NCI-H128 (cell line): ENCODE measurements around the gene HNRNPD.
A peak's percentile ranks its signal among the peaks of the same experiment; 100 is the strongest.
"Not testable (repeated sequence)": the region's sequence is repeated elsewhere in the genome, so short reads cannot be mapped to it uniquely, and the experiment has no call there.

Experiments
- DNase-seq: peaks from one replicate; lab custom pipeline; 2025; ENCODE audit not compliant: unreplicated experiment; lab: John Stamatoyannopoulos, UW

HNRNPD gene, protein sequence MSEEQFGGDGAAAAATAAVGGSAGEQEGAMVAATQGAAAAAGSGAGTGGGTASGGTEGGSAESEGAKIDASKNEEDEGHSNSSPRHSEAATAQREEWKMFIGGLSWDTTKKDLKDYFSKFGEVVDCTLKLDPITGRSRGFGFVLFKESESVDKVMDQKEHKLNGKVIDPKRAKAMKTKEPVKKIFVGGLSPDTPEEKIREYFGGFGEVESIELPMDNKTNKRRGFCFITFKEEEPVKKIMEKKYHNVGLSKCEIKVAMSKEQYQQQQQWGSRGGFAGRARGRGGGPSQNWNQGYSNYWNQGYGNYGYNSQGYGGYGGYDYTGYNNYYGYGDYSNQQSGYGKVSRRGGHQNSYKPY

DNA sequence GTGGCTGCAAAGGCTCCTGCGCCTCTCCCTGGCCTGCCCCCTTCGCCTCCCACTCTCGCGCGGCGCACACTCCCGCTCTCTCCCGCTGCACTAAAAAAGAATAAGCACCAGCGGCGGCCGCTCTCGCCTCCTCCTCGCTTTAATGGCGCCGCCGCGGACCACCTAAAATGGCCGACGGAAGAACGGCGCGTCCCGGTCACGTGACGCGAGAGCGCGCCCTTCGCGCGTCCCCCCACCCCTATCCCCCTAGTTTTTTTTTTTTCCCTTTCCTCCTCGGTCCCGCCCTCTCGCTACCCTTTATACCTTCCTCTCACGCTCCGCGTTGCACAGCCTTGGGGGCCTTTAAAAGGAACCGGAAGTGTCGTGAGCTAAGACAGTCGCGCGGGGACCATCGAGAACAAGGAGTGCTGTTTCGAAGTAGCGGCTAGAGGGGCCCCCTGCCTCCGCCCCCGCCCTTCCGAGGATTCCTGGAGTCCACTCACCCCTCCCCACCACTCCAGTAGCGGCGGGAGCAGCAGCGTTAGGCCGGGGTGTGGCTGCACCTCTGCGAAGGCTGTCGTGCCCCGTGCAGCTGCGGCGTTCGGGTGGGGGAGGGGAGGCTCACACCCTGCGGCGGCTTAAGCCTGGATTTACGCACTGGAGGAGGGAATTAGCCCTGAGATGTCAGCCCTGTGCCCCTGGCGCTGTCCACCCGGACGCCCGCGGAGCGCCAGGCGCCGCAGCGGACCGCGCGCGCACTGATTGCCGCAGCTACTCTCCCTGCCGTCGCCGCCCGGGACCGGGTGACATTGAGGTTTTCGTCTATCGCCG is at the start of gene HNRNPD:
HNRNPD (minus strand) TSS at position 176 of the 810 bp plus-strand sequence. CDS start 313 bp downstream, outside the sequence.
- peak; percentile 89 for DNase-seq

DNA sequence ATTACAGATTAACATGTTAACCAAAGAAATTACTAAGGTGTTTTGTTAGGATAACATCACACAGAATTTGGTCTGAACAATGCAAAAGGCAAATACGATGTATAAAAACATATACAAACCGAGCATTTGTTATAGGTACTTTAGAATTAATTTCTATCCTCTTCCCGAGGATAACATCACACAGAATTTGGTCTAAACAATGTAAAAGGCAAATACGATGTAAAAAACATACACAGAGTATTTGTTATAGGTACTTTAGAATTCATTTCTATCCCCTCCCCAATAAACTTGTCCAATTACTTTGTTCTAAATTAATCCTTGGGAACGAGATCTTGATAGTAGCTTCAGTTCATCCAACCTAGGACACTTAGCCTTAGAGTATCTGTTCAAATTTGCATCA is 48.8 kb upstream of the HNRNPD start:
- DNase-seq = no peak

DNA sequence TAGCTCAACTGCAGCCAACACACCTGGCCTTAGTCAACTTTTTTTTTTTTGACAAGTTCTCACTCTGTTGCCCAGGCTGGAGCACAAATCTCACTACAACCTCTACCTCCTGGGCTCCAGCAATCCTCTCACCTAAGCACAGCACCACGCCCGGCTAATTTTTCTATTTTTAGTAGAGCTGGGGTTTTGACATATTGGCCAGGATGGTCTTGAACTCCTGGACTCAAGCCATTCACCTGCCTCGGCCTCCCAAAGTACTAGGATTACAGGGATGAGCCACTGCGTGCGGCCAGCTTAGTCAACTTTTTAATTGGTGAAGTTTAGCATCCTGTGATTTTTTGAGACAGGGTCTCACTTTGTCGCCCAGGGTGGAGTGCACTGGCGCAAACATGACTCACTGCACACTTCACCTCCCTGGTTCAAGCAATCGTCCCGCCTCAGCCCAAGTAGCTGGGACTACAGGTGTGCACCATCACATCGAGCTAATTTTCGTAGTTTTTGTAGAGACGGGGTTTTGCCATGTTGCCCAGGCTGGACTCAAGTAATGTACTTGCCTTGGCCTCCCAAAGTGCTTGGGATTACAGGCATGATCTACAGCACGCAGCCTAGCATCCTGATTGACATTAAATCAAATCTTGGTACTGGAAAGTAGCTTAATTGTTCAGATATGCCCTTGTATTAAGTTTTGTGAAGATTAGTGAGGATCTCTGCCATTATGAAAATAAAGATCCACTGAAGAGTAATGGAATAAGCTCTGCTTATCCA is 48.2 kb upstream of the HNRNPD start:
- DNase-seq = no peak

DNA sequence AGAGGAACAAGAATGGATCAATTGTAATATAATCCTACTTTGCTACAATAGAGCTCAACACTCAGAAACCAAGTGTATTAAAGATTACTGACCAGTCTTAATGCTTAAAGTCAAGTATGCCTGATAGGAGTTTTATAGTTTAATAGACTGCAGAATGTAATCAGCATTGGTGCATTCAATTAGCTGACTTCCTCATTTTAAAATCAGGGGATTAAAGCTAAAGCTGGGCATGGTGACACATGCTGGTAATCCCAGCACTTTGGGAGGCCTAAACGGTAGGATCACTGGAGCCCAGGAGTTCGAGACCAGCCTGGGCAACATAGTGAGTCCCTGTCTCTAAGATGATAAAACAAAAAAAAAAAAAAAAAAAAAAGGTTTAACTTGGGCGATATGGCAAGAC is 45.7 kb upstream of the HNRNPD start:
- DNase-seq = no peak

DNA sequence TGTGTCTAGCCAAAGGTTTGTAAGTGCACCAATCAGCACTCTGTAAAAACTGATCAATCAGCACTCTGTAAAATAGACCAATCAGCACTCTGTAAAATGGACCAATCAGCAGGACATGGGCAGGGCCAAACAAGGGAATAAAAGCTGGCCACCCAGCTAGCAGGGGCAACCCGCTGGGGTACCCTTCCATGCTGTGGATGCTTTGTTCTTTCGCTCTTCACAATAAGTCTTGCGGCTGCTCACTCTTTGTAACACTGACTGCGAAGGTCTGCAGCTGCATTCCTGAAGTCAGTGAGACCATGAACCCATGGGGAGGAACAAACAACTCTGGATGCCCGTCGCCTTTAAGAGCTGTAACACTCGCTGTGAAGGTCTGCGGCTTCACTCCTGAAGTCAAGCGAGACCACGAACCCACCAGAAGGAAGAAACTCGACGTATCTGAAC is 42.2 kb upstream of the HNRNPD start:
- DNase-seq = no peak

DNA sequence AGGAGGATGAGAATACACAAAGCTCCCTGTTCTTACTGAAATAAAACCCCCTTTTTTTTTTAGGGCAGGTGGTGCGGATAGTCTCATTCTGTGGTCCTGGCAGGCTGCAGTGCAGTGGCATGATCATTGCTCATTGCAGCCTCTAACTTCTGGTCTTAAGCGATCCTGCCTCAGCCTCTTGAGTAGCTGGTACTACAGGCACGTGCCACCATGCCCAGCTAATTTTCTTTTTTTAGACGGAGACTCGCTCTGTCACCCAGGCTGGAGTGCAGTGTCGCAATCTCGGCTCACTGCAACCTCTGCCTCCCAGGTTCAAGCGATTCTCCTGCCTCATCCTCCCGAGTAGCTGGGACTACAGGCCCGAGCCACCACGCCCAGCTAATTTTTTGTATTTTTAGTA is 41.3 kb upstream of the HNRNPD start:
- not testable (repeated sequence) for DNase-seq

DNA sequence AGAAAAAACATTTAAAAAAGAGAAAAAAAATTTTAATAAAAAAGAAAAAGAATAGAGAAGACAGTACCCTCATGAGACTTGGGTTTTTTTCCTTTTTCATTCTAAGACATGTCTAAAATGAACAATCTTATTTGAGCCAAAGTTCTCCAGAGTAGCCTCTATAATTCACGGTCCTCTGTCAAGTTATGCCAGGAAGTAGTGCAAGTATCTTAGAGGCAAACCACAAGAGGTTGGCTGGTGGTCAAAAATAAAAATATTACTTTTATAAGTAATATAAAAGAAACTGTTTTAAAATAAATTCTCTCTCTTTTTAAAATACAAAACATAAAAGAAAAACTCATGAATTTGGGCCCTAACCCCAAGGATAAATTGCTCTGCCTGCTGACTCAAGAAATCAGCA is 29.9 kb upstream of the HNRNPD start:
- DNase-seq = no peak

DNA sequence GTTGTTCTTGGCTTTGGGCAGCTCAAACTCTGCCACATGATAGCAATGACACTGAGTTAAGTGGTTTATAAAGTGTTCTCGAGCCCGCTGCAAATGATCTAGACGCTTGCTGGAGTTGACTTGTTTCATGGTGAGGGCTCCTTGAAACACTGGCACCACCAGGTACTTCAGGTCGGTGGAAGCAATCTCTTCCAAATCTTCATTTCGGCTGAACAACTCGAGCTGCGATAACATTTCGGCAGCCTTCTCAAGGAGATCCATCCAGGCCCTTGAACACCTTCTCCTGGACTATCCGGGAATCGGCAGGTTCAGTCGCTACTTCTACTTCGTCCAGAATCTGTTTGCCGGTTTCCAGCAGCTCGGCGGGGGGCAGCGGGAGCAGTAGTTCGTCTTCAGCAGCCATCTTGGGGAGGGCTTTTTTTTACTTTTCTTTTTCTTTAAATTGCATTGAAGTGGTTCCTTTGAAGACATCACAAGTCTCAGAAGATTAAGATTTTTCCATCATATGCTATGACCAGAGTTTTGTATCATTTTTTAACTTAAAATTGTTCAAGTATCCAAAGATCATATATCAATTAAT is 28.5 kb upstream of the HNRNPD start:
- no peak for DNase-seq

DNA sequence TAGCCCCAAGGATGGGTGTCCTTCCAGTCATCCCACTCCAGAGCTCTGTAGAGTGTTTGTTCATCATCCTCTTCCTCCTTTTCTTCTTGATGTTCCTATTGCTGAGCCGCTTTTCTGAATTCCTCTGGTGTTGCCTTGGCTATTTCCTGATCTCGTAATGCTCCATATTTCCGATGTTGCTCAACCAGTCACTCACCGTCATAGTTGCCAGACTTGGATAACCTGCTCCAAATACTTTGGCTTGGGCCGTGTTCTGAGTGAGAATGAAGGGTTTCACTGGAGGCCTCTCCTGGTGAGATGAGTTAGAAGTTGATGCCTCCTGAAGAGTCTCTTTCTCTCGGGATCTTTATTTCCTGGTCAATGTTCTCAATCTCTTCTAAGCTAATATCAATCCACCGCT is 27.8 kb upstream of the HNRNPD start:
- DNase-seq = no peak

DNA sequence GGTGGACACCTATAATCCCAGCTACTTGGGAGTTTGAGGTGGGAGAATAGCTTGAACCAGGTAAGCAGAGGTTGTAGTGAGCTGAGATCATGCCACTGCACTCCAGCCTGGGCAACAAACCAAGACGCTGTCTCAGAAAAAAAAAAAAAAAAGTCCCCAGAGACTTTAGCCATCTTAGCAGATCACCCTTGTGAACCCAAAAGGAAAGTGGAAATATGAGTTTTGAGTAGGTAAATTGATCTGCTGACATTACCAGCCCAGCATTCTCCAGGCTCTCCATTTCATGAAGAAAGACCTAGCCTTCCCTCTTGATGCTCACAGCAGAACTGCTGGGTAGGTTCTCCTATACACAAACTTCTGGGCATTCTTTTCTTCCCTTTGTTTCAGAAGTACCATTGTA is 24.5 kb upstream of the HNRNPD start:
- DNase-seq = no peak

DNA sequence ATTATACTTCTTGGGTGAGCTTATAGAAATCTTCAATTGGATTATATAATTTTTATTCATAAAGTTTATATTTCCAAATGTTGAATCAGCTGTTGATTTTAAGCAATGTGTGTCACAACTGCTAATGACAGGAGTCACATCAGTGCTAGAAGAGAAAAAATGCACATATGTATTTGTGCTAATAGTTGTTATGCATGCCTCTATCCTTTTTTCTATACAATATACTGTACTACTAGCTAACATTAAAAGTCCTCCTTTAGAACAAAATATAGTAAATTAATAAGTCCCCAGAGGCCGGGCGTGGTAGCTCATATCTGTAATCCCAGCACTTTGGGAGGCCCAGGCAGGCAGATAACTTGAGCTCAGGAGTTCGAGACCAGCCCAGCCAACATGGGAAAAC is 23.7 kb upstream of the HNRNPD start:
- DNase-seq = no peak

DNA sequence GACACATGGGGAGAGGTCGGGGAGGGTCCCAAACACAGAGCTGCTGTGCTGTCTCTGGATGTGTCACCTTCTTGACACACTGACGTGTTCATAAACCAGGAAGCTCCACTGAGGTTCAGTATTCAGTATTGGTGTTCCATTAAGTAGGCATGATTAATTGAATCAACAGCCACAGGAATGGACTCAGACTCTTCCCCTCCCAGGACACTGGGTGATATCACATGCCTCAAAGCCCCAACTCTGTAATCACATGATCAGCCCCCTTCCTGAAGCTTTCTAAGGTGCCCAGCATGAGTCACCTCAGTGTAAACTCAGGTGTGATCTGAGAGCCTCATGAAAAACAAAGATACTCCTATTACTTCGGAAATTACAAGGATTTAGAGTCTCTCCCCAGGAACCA is 21.1 kb upstream of the HNRNPD start:
- no peak for DNase-seq

DNA sequence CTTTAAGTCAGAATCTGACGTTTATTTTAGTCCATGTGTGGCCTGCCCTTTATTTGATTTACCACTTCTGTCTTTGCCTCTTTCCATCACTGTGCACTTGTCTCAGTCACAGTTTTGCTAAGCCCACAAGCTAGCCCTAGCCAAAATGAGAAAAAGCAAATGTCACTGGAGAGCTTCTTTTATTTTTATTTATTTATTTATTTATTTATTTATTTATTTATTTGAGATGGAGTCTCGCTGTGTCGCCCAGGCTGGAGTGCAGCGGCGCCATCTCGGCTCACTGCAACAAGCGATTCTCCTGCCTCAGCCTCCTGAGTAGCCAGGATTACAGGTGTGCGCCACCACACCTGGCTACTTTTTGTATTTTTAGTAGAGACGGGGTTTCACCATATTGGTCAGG is 16.3 kb upstream of the HNRNPD start:
- DNase-seq = not testable (repeated sequence)

DNA sequence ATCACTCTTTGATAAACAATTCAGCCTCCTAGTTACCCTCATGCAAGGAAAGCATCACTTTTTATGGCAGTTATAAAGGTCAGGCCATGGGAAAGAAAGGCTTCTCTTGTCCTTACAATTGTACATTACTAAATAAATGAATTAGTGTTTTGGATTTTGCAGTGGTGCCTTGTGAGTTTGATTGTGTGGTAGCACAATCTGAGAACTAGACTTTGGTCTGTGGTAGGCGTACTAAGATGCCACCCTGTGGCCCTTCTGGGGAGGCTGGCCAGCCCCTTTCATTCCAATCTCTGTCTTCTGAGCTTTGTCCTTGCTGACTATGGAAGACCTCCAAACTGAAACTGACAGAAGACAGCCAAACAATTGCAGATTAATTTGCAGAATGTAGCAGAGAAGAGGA is 14.6 kb upstream of the HNRNPD start:
- DNase-seq = no peak

DNA sequence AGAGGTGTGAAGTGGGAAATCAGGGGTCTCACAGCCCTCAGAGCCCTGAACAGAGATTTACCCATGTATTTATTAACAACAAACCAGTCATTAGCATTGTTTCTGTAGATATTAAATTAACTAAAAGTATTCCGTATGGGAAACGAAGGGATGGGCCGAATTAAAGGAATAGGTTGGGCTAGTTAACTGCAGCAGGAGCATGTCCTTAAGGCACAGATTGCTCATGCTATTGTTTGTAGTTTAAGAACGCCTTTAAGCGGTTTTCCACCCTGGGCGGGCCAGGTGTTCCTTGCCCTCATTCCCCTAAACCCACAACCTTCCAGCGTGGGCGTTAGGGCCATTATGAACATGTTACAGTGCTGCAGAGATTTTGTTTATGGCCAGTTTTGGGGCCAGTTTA is 12.5 kb upstream of the HNRNPD start:
- not testable (repeated sequence) for DNase-seq

DNA sequence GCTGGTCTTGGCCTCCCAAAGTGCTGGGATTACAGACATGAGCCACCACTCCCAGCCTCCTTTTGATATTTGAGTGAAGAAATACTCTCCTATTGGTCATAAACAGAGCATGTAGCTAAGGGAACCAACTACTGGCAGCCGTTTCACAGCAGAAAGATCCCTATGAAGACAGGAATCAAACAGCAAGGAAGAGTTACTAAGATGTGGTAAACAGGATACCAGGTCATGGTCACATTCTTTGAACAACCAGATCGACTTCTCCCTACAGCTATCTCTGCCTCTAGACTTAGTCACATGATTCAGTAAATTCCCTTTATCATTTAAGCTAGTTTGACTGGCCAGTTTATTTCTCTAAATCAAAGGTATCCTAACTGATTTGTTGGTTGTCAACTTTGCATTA is 9.0 kb upstream of the HNRNPD start:
- no peak for DNase-seq

DNA sequence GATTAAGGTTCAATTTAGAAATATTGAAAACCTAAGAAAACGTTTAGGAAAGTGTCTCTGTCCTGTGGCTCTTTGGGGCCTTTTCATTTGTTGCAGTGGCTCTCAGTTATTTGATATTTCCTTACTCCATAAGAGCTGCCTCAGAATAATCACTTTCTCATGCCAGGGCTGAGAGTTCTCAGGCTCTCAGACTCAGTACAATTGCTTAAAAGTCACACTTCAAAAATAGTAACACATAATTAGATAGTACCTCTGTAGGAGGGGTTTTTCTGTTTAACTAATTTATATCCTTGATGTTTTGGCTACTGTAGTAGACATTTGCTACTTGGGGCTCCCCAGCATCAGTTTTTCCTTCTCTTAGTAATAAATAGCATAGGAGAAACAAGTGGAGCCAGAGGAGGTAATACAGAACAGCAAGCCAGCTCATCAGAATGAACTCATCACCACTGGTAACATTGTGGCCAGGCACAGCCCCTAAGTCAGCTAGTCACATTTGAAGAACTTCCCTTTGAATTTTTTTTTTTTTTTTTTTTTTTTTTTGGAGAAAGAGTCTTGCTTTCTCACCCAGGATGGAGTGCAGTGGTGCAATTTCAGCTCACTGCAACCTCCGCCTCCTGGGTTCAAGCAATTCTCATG is 8.0 kb upstream of the HNRNPD start:
- no peak for DNase-seq

DNA sequence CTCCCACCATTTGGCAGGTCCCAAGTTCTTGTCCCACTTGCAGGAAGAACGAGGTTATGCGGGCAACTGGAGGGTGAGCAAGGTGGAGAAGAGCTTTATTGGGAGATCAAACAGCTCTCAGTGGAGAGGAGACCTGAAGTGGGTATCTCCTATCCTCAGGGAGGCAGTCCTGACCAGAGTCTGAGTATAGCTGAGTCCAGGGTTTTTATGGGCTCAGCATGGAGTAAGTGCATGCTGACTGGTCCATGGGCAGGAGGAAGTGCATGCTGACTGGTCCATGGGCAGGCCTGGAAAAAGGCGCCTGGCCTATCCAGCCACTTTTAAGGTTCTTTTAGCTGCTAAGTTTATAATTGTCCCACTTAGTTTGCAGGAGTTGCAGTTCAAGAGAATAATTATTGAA is 7.4 kb upstream of the HNRNPD start:
- DNase-seq = no peak

DNA sequence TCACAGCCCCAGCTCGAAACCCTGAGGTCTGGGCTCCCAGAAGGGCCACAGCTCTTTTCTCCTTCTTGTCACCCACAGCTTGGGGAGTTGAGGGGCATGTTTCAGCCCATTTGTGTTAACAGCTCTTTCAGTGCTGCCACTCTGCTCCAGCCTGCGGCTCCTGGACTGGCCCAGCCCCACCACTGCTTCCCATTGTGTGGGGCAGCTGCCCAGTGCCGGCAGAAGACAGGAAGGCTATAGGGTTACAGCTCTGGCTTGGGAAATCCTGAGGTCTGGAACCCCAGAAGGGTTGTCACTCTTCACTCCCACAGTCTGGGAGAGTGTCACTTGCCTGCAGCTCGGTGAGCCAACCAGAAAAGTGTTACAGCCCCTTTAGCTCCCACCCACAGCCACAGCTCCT is 7.0 kb upstream of the HNRNPD start:
- DNase-seq = no peak

DNA sequence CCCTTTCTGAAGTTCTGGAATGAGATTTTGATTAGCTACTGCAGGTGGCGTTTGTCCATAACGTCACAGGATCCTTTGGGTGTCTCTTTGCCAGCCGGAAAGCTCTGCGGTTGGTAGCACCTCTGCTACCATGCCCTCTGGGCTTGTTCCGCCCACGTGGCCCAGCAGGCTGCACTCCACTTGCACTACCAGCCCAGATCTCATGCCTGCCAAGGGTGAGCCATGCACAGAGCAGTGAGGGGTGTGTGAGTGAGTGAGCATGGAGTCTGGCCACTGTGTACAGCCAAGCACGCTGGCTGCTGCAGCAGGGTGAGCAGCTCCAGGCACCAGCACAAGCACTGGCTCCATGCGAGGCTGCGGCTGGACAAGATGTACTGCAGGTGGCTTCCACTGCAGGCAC is 6.6 kb upstream of the HNRNPD start:
- no peak for DNase-seq

DNA sequence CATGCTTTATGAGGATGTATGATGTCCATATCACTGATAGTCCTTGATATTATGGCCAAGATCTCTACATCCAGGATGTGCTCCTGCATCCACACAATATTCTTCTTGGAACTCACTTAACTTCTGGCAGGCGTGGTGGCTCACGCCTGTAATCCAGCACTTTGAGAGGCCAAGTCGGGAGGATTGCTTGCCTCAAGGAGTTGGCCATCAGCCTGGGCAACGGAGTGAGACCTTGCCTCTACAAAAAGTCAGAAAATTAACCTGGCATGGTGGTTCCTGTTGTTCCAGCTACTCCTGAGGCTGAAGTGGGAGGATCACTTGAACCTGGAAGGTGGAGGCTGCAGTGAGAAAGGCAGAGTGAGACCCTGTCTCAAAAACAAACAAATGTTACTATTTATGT is 2.3 kb upstream of the HNRNPD start:
- no peak for DNase-seq
